PFSK-1 (cell line): ENCODE measurements around the gene SEMA3C.

Experiments
- FOXP2 ChIP-seq: optimal IDR thresholded peaks from 2 replicates; pipeline ENCODE3; 2011; ENCODE audit warnings: borderline replicate concordance, control low read depth, inconsistent platforms; ENCODE audit not compliant: insufficient read depth; ENCODE audit errors: extremely low read length, extremely low read depth
- POLR2AphosphoS5 ChIP-seq: IDR thresholded peaks from 2 replicates; pipeline ENCODE4 v1.6.1; 2012; ENCODE audit warnings: low read depth, mild to moderate bottlenecking, control low read depth, low read length, moderate library complexity
- SIN3A ChIP-seq: IDR thresholded peaks from 2 replicates; pipeline ENCODE4 v1.6.1; 2012; ENCODE audit warnings: mild to moderate bottlenecking, low read length, moderate library complexity, borderline replicate concordance; ENCODE audit not compliant: insufficient read depth
- TAF1 ChIP-seq: IDR thresholded peaks from 2 replicates; pipeline ENCODE4 v1.6.1; 2012; ENCODE audit warnings: low read length, control low read depth, borderline replicate concordance; ENCODE audit not compliant: insufficient read depth
- TF ChIP-seq, protein P1 (sequence below), 2 experiments: IDR thresholded peaks; 2 replicates each; pipeline versions ENCODE4 v1.6.1 to v1.8.0; 2011 to 2012; ENCODE audit warnings: low read depth in 2 of 2, low read length in 2 of 2, control low read depth in 1 of 2, inconsistent platforms in 1 of 2, mild to moderate bottlenecking in 1 of 2, moderate library complexity in 1 of 2; ENCODE audit not compliant: insufficient read depth in 1 of 2

DNA sequence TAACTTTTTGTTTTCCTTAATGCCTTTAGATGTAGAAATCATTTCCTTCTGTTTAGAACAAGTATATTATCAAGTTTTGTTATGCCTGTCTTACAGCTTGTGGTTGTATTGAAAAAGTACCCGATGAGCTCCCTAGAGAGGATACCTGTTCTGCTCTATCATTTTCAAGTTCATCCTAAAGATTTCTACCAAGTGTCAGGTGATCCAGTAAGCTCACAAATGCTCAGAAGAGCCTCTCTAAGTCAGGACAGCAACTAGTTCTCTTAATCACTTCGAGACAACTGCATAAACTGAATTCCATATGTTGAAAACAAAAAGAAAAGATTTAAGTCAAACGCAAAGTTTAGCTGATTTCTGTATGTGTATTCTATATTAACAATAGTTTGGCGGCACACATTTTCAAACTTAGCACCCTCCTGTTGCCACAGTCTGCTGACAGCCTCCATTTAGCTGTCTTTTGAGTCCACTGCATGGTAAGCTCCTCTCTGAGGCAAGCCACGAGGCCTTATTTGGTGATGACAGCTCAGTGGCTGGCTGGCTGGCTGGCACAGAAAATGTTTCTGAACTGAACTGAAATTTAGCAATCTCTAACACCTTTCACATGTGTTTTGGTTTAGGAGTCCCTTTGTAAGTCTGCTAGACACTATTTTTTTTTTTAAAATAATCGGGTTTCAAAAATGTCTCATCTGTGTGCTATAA, 59.4 kb downstream of the SEMA3C start:
- TF ChIP-seq POLR2AphosphoS5 = no peak
- no peak for TF ChIP-seq TAF1
- no peak for TF ChIP-seq SIN3A
- TF ChIP-seq, protein P1, sequence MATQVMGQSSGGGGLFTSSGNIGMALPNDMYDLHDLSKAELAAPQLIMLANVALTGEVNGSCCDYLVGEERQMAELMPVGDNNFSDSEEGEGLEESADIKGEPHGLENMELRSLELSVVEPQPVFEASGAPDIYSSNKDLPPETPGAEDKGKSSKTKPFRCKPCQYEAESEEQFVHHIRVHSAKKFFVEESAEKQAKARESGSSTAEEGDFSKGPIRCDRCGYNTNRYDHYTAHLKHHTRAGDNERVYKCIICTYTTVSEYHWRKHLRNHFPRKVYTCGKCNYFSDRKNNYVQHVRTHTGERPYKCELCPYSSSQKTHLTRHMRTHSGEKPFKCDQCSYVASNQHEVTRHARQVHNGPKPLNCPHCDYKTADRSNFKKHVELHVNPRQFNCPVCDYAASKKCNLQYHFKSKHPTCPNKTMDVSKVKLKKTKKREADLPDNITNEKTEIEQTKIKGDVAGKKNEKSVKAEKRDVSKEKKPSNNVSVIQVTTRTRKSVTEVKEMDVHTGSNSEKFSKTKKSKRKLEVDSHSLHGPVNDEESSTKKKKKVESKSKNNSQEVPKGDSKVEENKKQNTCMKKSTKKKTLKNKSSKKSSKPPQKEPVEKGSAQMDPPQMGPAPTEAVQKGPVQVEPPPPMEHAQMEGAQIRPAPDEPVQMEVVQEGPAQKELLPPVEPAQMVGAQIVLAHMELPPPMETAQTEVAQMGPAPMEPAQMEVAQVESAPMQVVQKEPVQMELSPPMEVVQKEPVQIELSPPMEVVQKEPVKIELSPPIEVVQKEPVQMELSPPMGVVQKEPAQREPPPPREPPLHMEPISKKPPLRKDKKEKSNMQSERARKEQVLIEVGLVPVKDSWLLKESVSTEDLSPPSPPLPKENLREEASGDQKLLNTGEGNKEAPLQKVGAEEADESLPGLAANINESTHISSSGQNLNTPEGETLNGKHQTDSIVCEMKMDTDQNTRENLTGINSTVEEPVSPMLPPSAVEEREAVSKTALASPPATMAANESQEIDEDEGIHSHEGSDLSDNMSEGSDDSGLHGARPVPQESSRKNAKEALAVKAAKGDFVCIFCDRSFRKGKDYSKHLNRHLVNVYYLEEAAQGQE (IDR thresholded peaks at IDR 0.05; ENCODE audit: insufficient read depth in 1 of 2, low read depth in 2 of 2, low read length in 2 of 2) = no peak
- TF ChIP-seq FOXP2 = no peak
